Esophagus squamous epithelium (tissue), 5 donors: ENCODE measurements around the gene ATP5PB. TPM values are rescaled to one million over a fixed set of nuclear protein-coding genes. Genes with fewer than 3 reads are reported as not detected.

Source experiments
- DNase-seq: peaks from one replicate; lab custom pipeline; 2025; lab: John Stamatoyannopoulos, UW
- H3K27ac ChIP-seq, 4 donors: fragments of 200-600 bp; sonication (generic); one replicate each; pipeline ENCODE4 v1.5.1; 2016 to 2019; ENCODE audit warnings: mild to moderate bottlenecking in 1 of 4
- H3K27me3 ChIP-seq, 4 donors: fragments of 200-600 bp; sonication (generic); 1 replicate in 3 of 4; 2 replicates in 1 of 4; pipeline versions ENCODE4 v1.5.1 to v1.6.0; 2017 to 2021; ENCODE audit warnings: antibody characterized with exemption in 1 of 4
- H3K36me3 ChIP-seq, 3 donors: fragments of 200-600 bp; sonication (generic); one replicate each; pipeline ENCODE4 v1.5.1; 2016 to 2019
- H3K4me1 ChIP-seq, 3 donors: fragments of 200-600 bp; sonication (generic); one replicate each; pipeline ENCODE4 v1.5.1; 2017 to 2019
- H3K4me3 ChIP-seq, 4 donors: fragments of 200-600 bp; sonication (generic); 1 replicate in 3 of 4; 2 replicates in 1 of 4; pipeline ENCODE4 v1.5.1; 2016 to 2019; ENCODE audit warnings: mild to moderate bottlenecking in 2 of 4, moderate library complexity in 1 of 4
- H3K9me3 ChIP-seq, 3 donors: fragments of 200-600 bp; sonication (generic); one replicate each; pipeline ENCODE4 v1.5.1; 2016 to 2019
- POLR2A ChIP-seq, 4 donors: fragments of 450-650 bp; IDR thresholded peaks; one replicate each; pipeline ENCODE4 v1.6.1; 2017; ENCODE audit warnings: antibody characterized with exemption in 4 of 4, mild to moderate bottlenecking in 4 of 4, moderate library complexity in 3 of 4
- WGBS, 2 donors: methylation state at CpG; one replicate each; pipeline ENCODE4 v1.1.5; 2018; 5-methylcytosine and 5-hydroxymethylcytosine counted together
- intact Hi-C: fragments of 100-400 bp; cut with DNase I; formaldehyde crosslinking; loops from one replicate; pipeline ENCODE4 v1.15.0; 2022
- total RNA-seq, 4 donors: library from RNA; depleted of rRNA; stranded (reverse); fragments of >200 nt; gene quantifications; one replicate each; pipeline ENCODE4 v1.1.0, GENCODE V29; 2016
- TF ChIP-seq, protein P1 (sequence below), 6 experiments: fragments of 450-650 bp in 4 of 6; fragments of 200-600 bp in 2 of 6; sonication (generic) in 2 of 6; IDR thresholded peaks; one replicate each; pipeline ENCODE4 v1.5.1; 2016 to 2019; ENCODE audit warnings: antibody characterized with exemption in 6 of 6, mild to moderate bottlenecking in 4 of 6, moderate library complexity in 4 of 6
- donor health status: DM: yes; HTN: yes; CAD: no.

Gene ATP5PB
- 100 to 1,000 TPM; 201 to 318 (median 243) TPM for total RNA-seq

DNA sequence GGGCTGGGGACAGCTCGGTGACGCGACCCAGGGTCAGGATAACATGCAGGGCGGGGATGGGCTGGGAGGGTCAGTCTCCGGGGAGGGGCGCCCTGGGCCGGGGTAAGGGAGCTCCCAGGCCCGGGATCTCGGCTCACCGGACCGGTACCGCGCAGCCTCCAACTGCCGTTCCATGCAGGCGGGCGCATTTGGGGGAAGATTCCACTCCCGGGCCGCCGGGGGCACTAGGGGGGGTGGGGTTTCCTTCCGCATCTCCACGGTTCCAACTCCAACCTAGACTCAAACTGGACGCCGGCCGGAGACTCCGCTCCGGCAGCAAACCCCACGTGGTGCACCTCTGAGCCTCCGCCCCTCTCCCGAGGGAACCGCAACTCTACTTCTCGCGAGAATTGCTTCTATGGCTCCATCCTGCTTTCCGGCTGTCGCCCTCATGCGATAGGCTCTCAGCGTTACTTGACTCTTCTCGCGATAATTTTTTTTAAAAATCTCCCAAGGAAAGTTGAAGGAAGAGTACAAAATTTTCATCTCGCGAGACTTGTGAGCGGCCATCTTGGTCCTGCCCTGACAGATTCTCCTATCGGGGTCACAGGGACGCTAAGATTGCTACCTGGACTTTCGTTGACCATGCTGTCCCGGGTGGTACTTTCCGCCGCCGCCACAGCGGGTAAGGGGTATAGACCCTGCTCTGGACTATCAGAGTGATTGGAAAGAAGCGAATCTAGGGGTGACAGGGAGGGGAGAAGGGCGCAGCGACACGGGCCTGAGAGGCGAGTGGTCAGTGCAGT, at the start of gene ATP5PB, which contains the start of gene WDR77:
Gene ATP5PB (plus strand): TSS at position 547 of the 785 bp plus-strand sequence. CDS start 78 bp downstream, at position 625.
Gene WDR77 (minus strand): TSS at position 339 of the 785 bp plus-strand sequence. CDS start 87 bp downstream, at position 252.
- peak; percentile 83 for DNase-seq
- no peaks in the 10 kb centered on the region for H3K9me3 ChIP-seq
- 0 to 2% methylated on average over 11 to 31 of the region's 54 CpGs for WGBS, 2 donors
- peaks cover 3 to 46% (median 5%) of the 10 kb centered on the region in 3 donors for H3K36me3 ChIP-seq
- intact Hi-C loops, result no loop called here
- H3K4me3 ChIP-seq, result peak within 1 kb of the TSS; percentile 84 to 96 (median 92)
- peak in 1 of 4 donors; percentile 43 for TF ChIP-seq POLR2A (IDR thresholded peaks at IDR 0.05)
- TF ChIP-seq, protein P1, sequence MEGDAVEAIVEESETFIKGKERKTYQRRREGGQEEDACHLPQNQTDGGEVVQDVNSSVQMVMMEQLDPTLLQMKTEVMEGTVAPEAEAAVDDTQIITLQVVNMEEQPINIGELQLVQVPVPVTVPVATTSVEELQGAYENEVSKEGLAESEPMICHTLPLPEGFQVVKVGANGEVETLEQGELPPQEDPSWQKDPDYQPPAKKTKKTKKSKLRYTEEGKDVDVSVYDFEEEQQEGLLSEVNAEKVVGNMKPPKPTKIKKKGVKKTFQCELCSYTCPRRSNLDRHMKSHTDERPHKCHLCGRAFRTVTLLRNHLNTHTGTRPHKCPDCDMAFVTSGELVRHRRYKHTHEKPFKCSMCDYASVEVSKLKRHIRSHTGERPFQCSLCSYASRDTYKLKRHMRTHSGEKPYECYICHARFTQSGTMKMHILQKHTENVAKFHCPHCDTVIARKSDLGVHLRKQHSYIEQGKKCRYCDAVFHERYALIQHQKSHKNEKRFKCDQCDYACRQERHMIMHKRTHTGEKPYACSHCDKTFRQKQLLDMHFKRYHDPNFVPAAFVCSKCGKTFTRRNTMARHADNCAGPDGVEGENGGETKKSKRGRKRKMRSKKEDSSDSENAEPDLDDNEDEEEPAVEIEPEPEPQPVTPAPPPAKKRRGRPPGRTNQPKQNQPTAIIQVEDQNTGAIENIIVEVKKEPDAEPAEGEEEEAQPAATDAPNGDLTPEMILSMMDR (IDR thresholded peaks at IDR 0.05), result peak in 1 of 6 experiments; percentile 7
- H3K27me3 ChIP-seq, result no peaks in the 10 kb centered on the region
- peak within 1 kb of the TSS; percentile 90 to 95 (median 92) for H3K27ac ChIP-seq
- H3K4me1 ChIP-seq, result peaks cover 14 to 74% (median 35%) of the 10 kb centered on the region in 3 donors

GRCh38 chr1:111399792-111400610, 49.3 kb upstream of the ATP5PB start:
- Histone ChIP-seq H3K9me3 (no peaks in the 10 kb centered on the region), H3K36me3 (no peaks in the 10 kb centered on the region), H3K27me3 (peaks cover 0 to 38% (median 0%) of the 10 kb centered on the region in 4 donors), H3K4me1 (no peaks in the 10 kb centered on the region), H3K27ac (no peak overlapping the region), H3K4me3 (no peak overlapping the region)
- intact Hi-C loops, result loop anchor here (5.0 kb wide), 1 partner anchor 173 kb away; the partner anchor contains the start of gene CHI3L2
- no peak for DNase-seq
- WGBS, 2 donors, result 30 to 31% methylated on average over 9 of the region's 9 CpGs
- TF ChIP-seq POLR2A (IDR thresholded peaks at IDR 0.05), result no peak
- TF ChIP-seq, protein P1 (IDR thresholded peaks at IDR 0.05), result peak; percentile 55 to 73 (median 66)

GRCh38 chr1:111402083-111402482, 47.2 kb upstream of the ATP5PB start:
- Histone ChIP-seq H3K27me3 (peaks cover 0 to 38% (median 0%) of the 10 kb centered on the region in 4 donors), H3K36me3 (no peaks in the 10 kb centered on the region), H3K4me3 (no peak overlapping the region), H3K9me3 (no peaks in the 10 kb centered on the region), H3K4me1 (peaks cover 0 to 7% (median 0%) of the 10 kb centered on the region in 3 donors), H3K27ac (no peak overlapping the region)
- 46 to 63% methylated on average over 5 of the region's 5 CpGs for WGBS, 2 donors
- TF ChIP-seq, protein P1 (IDR thresholded peaks at IDR 0.05), result no peak
- TF ChIP-seq POLR2A (IDR thresholded peaks at IDR 0.05), result no peak
- intact Hi-C loops, result no loop called here
- DNase-seq, result no peak

GRCh38 chr1:111404588-111404987, 44.7 kb upstream of the ATP5PB start:
- intact Hi-C loops, result no loop called here
- WGBS, 2 donors, result 67 to 87% methylated on average over 4 of the region's 4 CpGs
- DNase-seq, result no peak
- H3K27me3 ChIP-seq, result peaks cover 0 to 43% (median 0%) of the 10 kb centered on the region in 4 donors
- no peak for TF ChIP-seq POLR2A (IDR thresholded peaks at IDR 0.05)
- TF ChIP-seq, protein P1 (IDR thresholded peaks at IDR 0.05), result no peak
- H3K4me3 ChIP-seq, result no peak overlapping the region
- H3K4me1 ChIP-seq, result peaks cover 0 to 7% (median 0%) of the 10 kb centered on the region in 3 donors
- no peaks in the 10 kb centered on the region for H3K36me3 ChIP-seq
- no peak overlapping the region for H3K27ac ChIP-seq
- no peaks in the 10 kb centered on the region for H3K9me3 ChIP-seq
